OCI-LY7 (cell line): Measurements from ENCODE around the gene PDZRN3.

Source experiments
- EZH2phosphoT487 ChIP-seq: fragments of 200-600 bp; sonication (generic); IDR thresholded peaks from 2 replicates; pipeline ENCODE4 v1.6.1; 2018; ENCODE audit warnings: low read depth, borderline replicate concordance, mild to moderate bottlenecking, mixed run types, antibody characterized with exemption, low read length, moderate library complexity, mixed read lengths
- TF ChIP-seq, protein P1 (sequence below): fragments of 200-600 bp; sonication (generic); conservative IDR thresholded peaks from 2 replicates; pipeline ENCODE4 v1.5.1; 2014; ENCODE audit warnings: mild to moderate bottlenecking, antibody characterized with exemption, low read length, moderate library complexity, mixed read lengths

GRCh38 chr3:73364517-73364916 is 260.2 kb downstream of the PDZRN3 start:
- TF ChIP-seq, protein P1, sequence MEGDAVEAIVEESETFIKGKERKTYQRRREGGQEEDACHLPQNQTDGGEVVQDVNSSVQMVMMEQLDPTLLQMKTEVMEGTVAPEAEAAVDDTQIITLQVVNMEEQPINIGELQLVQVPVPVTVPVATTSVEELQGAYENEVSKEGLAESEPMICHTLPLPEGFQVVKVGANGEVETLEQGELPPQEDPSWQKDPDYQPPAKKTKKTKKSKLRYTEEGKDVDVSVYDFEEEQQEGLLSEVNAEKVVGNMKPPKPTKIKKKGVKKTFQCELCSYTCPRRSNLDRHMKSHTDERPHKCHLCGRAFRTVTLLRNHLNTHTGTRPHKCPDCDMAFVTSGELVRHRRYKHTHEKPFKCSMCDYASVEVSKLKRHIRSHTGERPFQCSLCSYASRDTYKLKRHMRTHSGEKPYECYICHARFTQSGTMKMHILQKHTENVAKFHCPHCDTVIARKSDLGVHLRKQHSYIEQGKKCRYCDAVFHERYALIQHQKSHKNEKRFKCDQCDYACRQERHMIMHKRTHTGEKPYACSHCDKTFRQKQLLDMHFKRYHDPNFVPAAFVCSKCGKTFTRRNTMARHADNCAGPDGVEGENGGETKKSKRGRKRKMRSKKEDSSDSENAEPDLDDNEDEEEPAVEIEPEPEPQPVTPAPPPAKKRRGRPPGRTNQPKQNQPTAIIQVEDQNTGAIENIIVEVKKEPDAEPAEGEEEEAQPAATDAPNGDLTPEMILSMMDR = no peak
- TF ChIP-seq EZH2phosphoT487 = no peak
